IMR-90 (cell line): Measurements from ENCODE around the gene NCOA7. TPM values are rescaled to one million over a fixed set of nuclear protein-coding genes. Genes with fewer than 3 reads are reported as not detected.

Experiments
- ATAC-seq: fragments of 200-7000 bp; cut with Tn5 transposase; 2 replicates; pipeline ENCODE4 v1.9.1; 2020; ENCODE audit warnings: low read depth, mild to moderate bottlenecking, moderate library complexity
- BruUV-seq: library from RNA; stranded (reverse); fragments of 400-500 nt; replicated peaks from 2 replicates; lab custom pipeline; 2021; lab: Mats Ljungman, UMichigan
- CTCF ChIA-PET: fragments of 300-600 bp; formaldehyde crosslinking; extraction: SDS; loops from one replicate; lab custom pipeline; 2021; ENCODE audit warnings: antibody characterized with exemption; lab: Yijun Ruan, JAX
- POLR2A ChIA-PET: fragments of 300-600 bp; sonication (Branson Sonifier 250); formaldehyde crosslinking; loops from one replicate; lab custom pipeline; 2022; ENCODE audit warnings: antibody characterized with exemption; ENCODE audit not compliant: unreplicated experiment; lab: Charles Lee
- DNase-seq: peaks from one replicate; pipeline ENCODE4 v3.0.0; 2013
- H2AFZ ChIP-seq: replicated peaks from 2 replicates; pipeline ENCODE3; 2013; ENCODE audit warnings: low read length, mild to moderate bottlenecking; ENCODE audit not compliant: poor library complexity
- H2AK5ac ChIP-seq: 2 replicates; pipeline ENCODE4 v1.6.1; 2013; ENCODE audit warnings: low read depth, low read length, inconsistent platforms
- H2AK9ac ChIP-seq: replicated peaks from 2 replicates; pipeline ENCODE3; 2013; ENCODE audit warnings: mild to moderate bottlenecking, low read depth, low read length, moderate library complexity; ENCODE audit not compliant: poor library complexity
- H2BK120ac ChIP-seq: 2 replicates; pipeline ENCODE4 v1.6.1; 2013; ENCODE audit warnings: low read depth, low read length, inconsistent platforms
- H2BK15ac ChIP-seq: 3 replicates; pipeline ENCODE4 v1.6.1; 2013; ENCODE audit warnings: low read depth, low read length, inconsistent platforms
- H2BK20ac ChIP-seq: 2 replicates; pipeline ENCODE4 v1.6.1; 2013; ENCODE audit warnings: low read depth, mild to moderate bottlenecking, inconsistent platforms, low read length, moderate library complexity
- H2BK5ac ChIP-seq: 2 replicates; pipeline ENCODE4 v1.6.1; 2013; ENCODE audit warnings: mild to moderate bottlenecking, low read depth, low read length, inconsistent platforms; ENCODE audit not compliant: poor library complexity, severe bottlenecking
- H3K14ac ChIP-seq: replicated peaks from 2 replicates; pipeline ENCODE4 v1.6.1; 2013; ENCODE audit warnings: low read depth, low read length, inconsistent platforms
- H3K18ac ChIP-seq: 2 replicates; pipeline ENCODE4 v1.6.1; 2013; ENCODE audit warnings: low read depth, low read length, control low read depth
- H3K23ac ChIP-seq: 2 replicates; pipeline ENCODE4 v1.6.1; 2013; ENCODE audit warnings: low read depth, low read length, inconsistent platforms
- H3K27ac ChIP-seq: 2 replicates; pipeline ENCODE4 v1.5.1; 2013; ENCODE audit warnings: mild to moderate bottlenecking, control low read depth, low read length; ENCODE audit not compliant: insufficient read depth
- H3K27me3 ChIP-seq: 2 replicates; pipeline ENCODE4 v1.6.1; 2013; ENCODE audit warnings: low read length; ENCODE audit not compliant: control insufficient read depth, insufficient read depth
- H3K36me3 ChIP-seq: 2 replicates; pipeline ENCODE4 v1.6.1; 2013; ENCODE audit warnings: low read length, mixed read lengths; ENCODE audit not compliant: control insufficient read depth, insufficient read depth
- H3K4ac ChIP-seq: 2 replicates; pipeline ENCODE4 v1.6.1; 2013; ENCODE audit warnings: low read depth, low read length, inconsistent platforms
- H3K4me1 ChIP-seq: 2 replicates; pipeline ENCODE4 v1.6.1; 2013; ENCODE audit warnings: low read length, mixed read lengths; ENCODE audit not compliant: control insufficient read depth, insufficient read depth
- H3K4me2 ChIP-seq: 2 replicates; pipeline ENCODE4 v1.6.1; 2013; ENCODE audit warnings: low read depth, mild to moderate bottlenecking, control low read depth, low read length, moderate library complexity
- H3K4me3 ChIP-seq: 2 replicates; pipeline ENCODE4 v1.5.1; 2013; ENCODE audit warnings: low read depth, mild to moderate bottlenecking, control low read depth, low read length, moderate library complexity; ENCODE audit not compliant: insufficient read depth
- H3K56ac ChIP-seq: 2 replicates; pipeline ENCODE4 v1.6.1; 2013; ENCODE audit warnings: low read length, inconsistent platforms; ENCODE audit not compliant: insufficient read depth; ENCODE audit errors: extremely low read depth
- H3K79me1 ChIP-seq, 2 experiments: 2 replicates each; pipeline ENCODE4 v1.6.1; 2013; ENCODE audit warnings: low read length in 2 of 2, inconsistent platforms in 1 of 2, low read depth in 1 of 2
- H3K9ac ChIP-seq: 2 replicates; pipeline ENCODE4 v1.6.1; 2013; ENCODE audit warnings: low read depth, low read length, control low read depth
- H3K9me1 ChIP-seq: 2 replicates; pipeline ENCODE4 v1.6.1; 2013; ENCODE audit warnings: low read length, inconsistent platforms; ENCODE audit not compliant: insufficient read depth
- H3K9me3 ChIP-seq: 2 replicates; pipeline ENCODE4 v1.6.1; 2013; ENCODE audit warnings: low read length; ENCODE audit not compliant: control insufficient read depth, insufficient read depth
- H4K20me1 ChIP-seq: 2 replicates; pipeline ENCODE4 v1.6.1; 2013; ENCODE audit warnings: low read length, inconsistent platforms; ENCODE audit not compliant: insufficient read depth
- H4K5ac ChIP-seq: 2 replicates; pipeline ENCODE4 v1.6.1; 2013; ENCODE audit warnings: mild to moderate bottlenecking, low read depth, low read length, control low read depth
- H4K8ac ChIP-seq, 2 experiments: 2 replicates each; pipeline ENCODE4 v1.6.1; 2013; ENCODE audit warnings: low read depth in 2 of 2, low read length in 2 of 2, control low read depth in 1 of 2, inconsistent platforms in 1 of 2
- H4K91ac ChIP-seq: 2 replicates; pipeline ENCODE4 v1.6.1; 2013; ENCODE audit warnings: low read depth, low read length, inconsistent platforms; ENCODE audit not compliant: insufficient read depth
- BHLHE40 ChIP-seq: fragments of 150-350 bp; IDR thresholded peaks from 2 replicates; pipeline ENCODE4 v1.6.1; 2016; ENCODE audit warnings: mild to moderate bottlenecking, low read depth, low read length
- CEBPB ChIP-seq: IDR thresholded peaks from 2 replicates; pipeline ENCODE4 v1.6.1; 2012; ENCODE audit warnings: low read depth, low read length, improper control_type of control experiment
- CHD1 ChIP-seq: IDR thresholded peaks from 2 replicates; pipeline ENCODE4 v1.6.1; 2012; ENCODE audit warnings: low read depth, low read length, improper control_type of control experiment
- FOS ChIP-seq: fragments of 150-350 bp; IDR thresholded peaks from 2 replicates; pipeline ENCODE4 v1.6.1; 2016; ENCODE audit warnings: low read depth, low read length
- MAFK ChIP-seq: IDR thresholded peaks from 2 replicates; pipeline ENCODE4 v1.6.1; 2012; ENCODE audit warnings: low read depth, low read length, improper control_type of control experiment
- MAZ ChIP-seq: IDR thresholded peaks from 2 replicates; pipeline ENCODE4 v1.6.1; 2012; ENCODE audit warnings: low read depth, mild to moderate bottlenecking, low read length, improper control_type of control experiment, moderate library complexity, borderline replicate concordance
- MXI1 ChIP-seq: IDR thresholded peaks from 2 replicates; pipeline ENCODE4 v1.6.1; 2012; ENCODE audit warnings: low read depth, mild to moderate bottlenecking, low read length, moderate library complexity, borderline replicate concordance
- NFE2L2 ChIP-seq: fragments of 150-350 bp; IDR thresholded peaks from 2 replicates; pipeline ENCODE4 v1.6.1; 2016; ENCODE audit warnings: low read depth, mild to moderate bottlenecking, low read length
- POLR2A ChIP-seq: IDR thresholded peaks from 2 replicates; pipeline ENCODE4 v1.6.1; 2012; ENCODE audit warnings: mild to moderate bottlenecking, low read depth, low read length
- RAD21 ChIP-seq: IDR thresholded peaks from 2 replicates; pipeline ENCODE4 v1.6.1; 2012; ENCODE audit warnings: low read length, improper control_type of control experiment
- RCOR1 ChIP-seq: IDR thresholded peaks from 2 replicates; pipeline ENCODE4 v1.6.1; 2012; ENCODE audit warnings: mild to moderate bottlenecking, low read length, improper control_type of control experiment; ENCODE audit not compliant: insufficient replicate concordance
- RFX5 ChIP-seq: IDR thresholded peaks from 2 replicates; pipeline ENCODE4 v1.8.0; 2012; ENCODE audit warnings: low read depth, mild to moderate bottlenecking, low read length, moderate library complexity
- SMC3 ChIP-seq: fragments of 150-350 bp; IDR thresholded peaks from 2 replicates; pipeline ENCODE4 v1.6.1; 2016; ENCODE audit warnings: low read depth, mild to moderate bottlenecking, antibody characterized with exemption, low read length, moderate library complexity
- USF2 ChIP-seq: fragments of 150-350 bp; IDR thresholded peaks from 2 replicates; pipeline ENCODE4 v1.6.1; 2017; ENCODE audit warnings: mild to moderate bottlenecking, antibody characterized with exemption, low read length, low read depth
- WGBS, 2 experiments: methylation state at CpG; one replicate each; pipeline versions ENCODE4 v1.1.5 to v1.1.7; 2013; ENCODE audit warnings: missing lambda C conversion rate in 2 of 2; ENCODE audit not compliant: insufficient read length in 1 of 2; ENCODE audit errors: extremely low coverage in 2 of 2; 5-methylcytosine and 5-hydroxymethylcytosine counted together
- dilution Hi-C: fragments of 300-500 bp; cut with HindIII; formaldehyde crosslinking; loops from one replicate; pipeline ENCODE4 v1.14.3; 2018; ENCODE audit warnings: low sequenced_read_pairs; ENCODE audit not compliant: unreplicated experiment
- in situ Hi-C: fragments of 300-500 bp; cut with MboI; formaldehyde crosslinking; loops from 3 replicates; pipeline ENCODE4 v1.14.3; 2019; ENCODE audit warnings: low sequenced_read_pairs, inconsistent platforms, mixed read lengths
- intact Hi-C: fragments of 100-400 bp; cut with micrococcal nuclease; formaldehyde crosslinking; loops from 2 replicates; pipeline ENCODE4 v1.10.0; 2022
- polyA plus RNA-seq, 3 experiments: library from polyadenylated mRNA; depleted of rRNA; stranded (reverse); fragments of >200 nt; gene quantifications; 2 replicates each; pipeline ENCODE4 v1.2.3, GENCODE V29; 2012; ENCODE audit warnings: low replicate concordance in 1 of 3
- total RNA-seq: library from RNA; depleted of rRNA; stranded (reverse); fragments of >200 nt; gene quantifications from 2 replicates; pipeline ENCODE4 v1.2.3, GENCODE V29; 2012
- TF ChIP-seq, protein P1 (sequence below): fragments of 150-350 bp; IDR thresholded peaks from 2 replicates; pipeline ENCODE4 v1.6.1; 2016; ENCODE audit warnings: low read depth, mild to moderate bottlenecking, low read length, moderate library complexity, borderline replicate concordance
- TF ChIP-seq, protein P2 (sequence below): conservative IDR thresholded peaks from 2 replicates; pipeline ENCODE4 v1.5.1; 2012; ENCODE audit warnings: mild to moderate bottlenecking, low read depth, low read length, improper control_type of control experiment

NCOA7 gene
- total and polyA plus RNA-seq, 2 of the 4 experiments (the other 2 are of a cell fraction), result 12.6 to 12.9 TPM

GRCh38 chr6:125752773-125753172 lies 38.0 kb upstream of the NCOA7 start:
- no peak overlapping the region for H2AK5ac ChIP-seq
- H3K23ac ChIP-seq, result no peak overlapping the region
- CTCF ChIA-PET, result interaction anchor here (0.6 to 1.0 kb wide), 6 partner anchors 22 to 789 kb away, joined by 3 to 6 read pairs (median 4); no protein-coding TSS in a partner anchor
- H3K36me3 ChIP-seq, result no peaks in the 10 kb centered on the region
- H3K4me3 ChIP-seq, result no peak overlapping the region
- no peaks in the 10 kb centered on the region for H3K9me3 ChIP-seq
- no peaks in the 10 kb centered on the region for H4K20me1 ChIP-seq
- no peaks in the 10 kb centered on the region for H3K79me1 ChIP-seq
- H2AK9ac ChIP-seq, result no peak overlapping the region
- H3K4me1 ChIP-seq, result peaks cover 8% of the 10 kb centered on the region
- dilution Hi-C loops, result no loop called here
- no peak for TF ChIP-seq RFX5
- TF ChIP-seq POLR2A, result no peak
- no peak for TF ChIP-seq CHD1
- no peak for TF ChIP-seq NFE2L2
- TF ChIP-seq MAZ, result no peak
- no peak for TF ChIP-seq MXI1
- TF ChIP-seq, protein P1, sequence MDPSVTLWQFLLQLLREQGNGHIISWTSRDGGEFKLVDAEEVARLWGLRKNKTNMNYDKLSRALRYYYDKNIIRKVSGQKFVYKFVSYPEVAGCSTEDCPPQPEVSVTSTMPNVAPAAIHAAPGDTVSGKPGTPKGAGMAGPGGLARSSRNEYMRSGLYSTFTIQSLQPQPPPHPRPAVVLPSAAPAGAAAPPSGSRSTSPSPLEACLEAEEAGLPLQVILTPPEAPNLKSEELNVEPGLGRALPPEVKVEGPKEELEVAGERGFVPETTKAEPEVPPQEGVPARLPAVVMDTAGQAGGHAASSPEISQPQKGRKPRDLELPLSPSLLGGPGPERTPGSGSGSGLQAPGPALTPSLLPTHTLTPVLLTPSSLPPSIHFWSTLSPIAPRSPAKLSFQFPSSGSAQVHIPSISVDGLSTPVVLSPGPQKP, result no peak
- TF ChIP-seq CEBPB, result no peak
- TF ChIP-seq BHLHE40, result no peak
- TF ChIP-seq USF2, result no peak
- TF ChIP-seq FOS, result no peak
- TF ChIP-seq RCOR1, result no peak
- TF ChIP-seq, protein P2, sequence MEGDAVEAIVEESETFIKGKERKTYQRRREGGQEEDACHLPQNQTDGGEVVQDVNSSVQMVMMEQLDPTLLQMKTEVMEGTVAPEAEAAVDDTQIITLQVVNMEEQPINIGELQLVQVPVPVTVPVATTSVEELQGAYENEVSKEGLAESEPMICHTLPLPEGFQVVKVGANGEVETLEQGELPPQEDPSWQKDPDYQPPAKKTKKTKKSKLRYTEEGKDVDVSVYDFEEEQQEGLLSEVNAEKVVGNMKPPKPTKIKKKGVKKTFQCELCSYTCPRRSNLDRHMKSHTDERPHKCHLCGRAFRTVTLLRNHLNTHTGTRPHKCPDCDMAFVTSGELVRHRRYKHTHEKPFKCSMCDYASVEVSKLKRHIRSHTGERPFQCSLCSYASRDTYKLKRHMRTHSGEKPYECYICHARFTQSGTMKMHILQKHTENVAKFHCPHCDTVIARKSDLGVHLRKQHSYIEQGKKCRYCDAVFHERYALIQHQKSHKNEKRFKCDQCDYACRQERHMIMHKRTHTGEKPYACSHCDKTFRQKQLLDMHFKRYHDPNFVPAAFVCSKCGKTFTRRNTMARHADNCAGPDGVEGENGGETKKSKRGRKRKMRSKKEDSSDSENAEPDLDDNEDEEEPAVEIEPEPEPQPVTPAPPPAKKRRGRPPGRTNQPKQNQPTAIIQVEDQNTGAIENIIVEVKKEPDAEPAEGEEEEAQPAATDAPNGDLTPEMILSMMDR, result no peak
- no peak for TF ChIP-seq SMC3
- no peak for TF ChIP-seq MAFK
- no peak for TF ChIP-seq RAD21
- in situ Hi-C loops, result loop anchor here (25.0 kb wide), 1 partner anchor 590 kb away; the partner anchor contains the start of gene TPD52L1
- no peak overlapping the region for H2BK5ac ChIP-seq
- ATAC-seq (no peak), DNase-seq (no peak)
- H4K8ac ChIP-seq, result no peak overlapping the region
- no peaks in the 10 kb centered on the region for H3K9me1 ChIP-seq
- H2BK15ac ChIP-seq, result no peak overlapping the region
- WGBS, 2 experiments, result no CpG with 5 or more reads among the region's 2 CpGs
- H3K27me3 ChIP-seq, result peaks cover 48% of the 10 kb centered on the region
- intact Hi-C loops, result loop anchor here (1.0 kb wide), 1 partner anchor 438 kb away; no protein-coding TSS in a partner anchor
- no peak overlapping the region for H4K91ac ChIP-seq
- no peak overlapping the region for H3K4me2 ChIP-seq
- POLR2A ChIA-PET, result no interaction called here
- no peak overlapping the region for H3K27ac ChIP-seq
- H3K4ac ChIP-seq, result no peak overlapping the region
- H2BK120ac ChIP-seq, result no peak overlapping the region
- H4K5ac ChIP-seq, result no peak overlapping the region
- H3K9ac ChIP-seq, result no peak overlapping the region
- H3K56ac ChIP-seq, result no peak overlapping the region
- no peak overlapping the region for H3K14ac ChIP-seq
- H3K18ac ChIP-seq, result no peak overlapping the region
- no peak overlapping the region for H2BK20ac ChIP-seq
- BruUV-seq, result no TSS peak
- no peak overlapping the region for H2AFZ ChIP-seq
